ENCODE data around the gene DCUN1D2.

DCUN1D2 gene

GRCh38 chr13:113422807-113423519 is 67.5 kb downstream of the DCUN1D2 start:
- DNase-seq (ENCODE audit: low read depth in 3 of 3), result no peak

DNA sequence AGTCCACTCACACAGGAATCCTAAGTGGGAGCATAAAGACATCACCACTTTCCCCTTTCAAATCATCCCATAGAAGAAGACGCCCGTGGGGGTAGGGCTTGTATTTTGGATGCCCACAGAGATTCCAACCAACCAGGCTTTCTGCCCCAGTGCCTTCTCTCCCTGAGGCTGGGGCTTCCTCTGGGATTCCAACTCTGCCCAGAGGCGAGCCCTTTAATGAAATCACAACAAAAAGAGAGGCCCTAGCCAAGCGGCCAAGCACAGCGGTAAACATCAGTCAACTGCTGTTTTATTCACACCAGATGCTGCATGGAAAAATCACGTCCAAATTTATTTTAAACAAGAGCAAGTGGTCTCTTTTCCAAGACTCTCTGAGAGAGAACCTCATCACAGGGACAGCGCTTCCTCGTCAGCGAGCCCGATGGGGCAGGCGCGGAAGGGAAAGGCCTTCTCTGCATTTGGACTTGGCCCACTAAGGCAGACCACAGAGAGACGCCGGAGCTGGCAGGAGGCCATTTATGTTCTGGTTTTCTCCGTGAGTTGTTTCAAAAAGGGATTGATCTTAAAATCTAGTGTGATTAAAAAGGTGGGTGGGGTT is 68.7 kb downstream of the DCUN1D2 start:
- no peak for DNase-seq (ENCODE audit: low read depth in 3 of 3)

DNA sequence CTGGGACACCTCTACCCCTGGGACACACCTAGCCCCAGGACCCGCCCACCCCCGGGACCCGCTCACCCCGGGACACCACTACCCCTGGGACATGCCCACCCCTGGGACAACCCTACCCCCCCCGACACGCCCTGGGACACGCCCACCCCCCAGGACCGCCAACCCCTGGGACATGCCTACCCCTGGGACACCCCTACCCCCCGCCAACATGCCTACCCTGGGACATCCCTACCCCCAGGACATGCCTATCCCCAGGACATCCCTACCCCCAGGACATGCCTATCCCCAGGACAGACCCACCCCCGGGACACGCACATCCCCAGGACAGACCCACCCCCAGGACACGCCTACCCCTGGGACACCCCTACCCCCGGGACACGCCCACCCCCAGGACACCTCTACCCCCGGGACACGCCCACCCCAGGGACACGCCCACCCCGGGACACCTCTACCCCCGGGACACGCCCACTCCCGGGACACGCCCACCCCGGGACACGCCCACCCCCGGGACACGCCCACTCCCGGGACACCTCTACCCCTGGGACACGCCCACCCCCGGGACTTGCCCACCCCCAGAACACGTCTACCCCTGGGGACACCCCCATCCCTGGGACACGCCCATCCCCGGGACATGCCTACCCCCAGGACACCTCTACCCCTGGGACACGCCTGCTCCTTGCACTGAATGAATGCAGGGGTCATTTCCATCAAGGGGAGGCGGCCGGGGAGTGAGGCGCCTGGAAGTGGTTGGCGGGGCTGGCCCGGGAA is 69.5 kb downstream of the DCUN1D2 start:
- DNase-seq (ENCODE audit: low read depth in 3 of 3), result no peak

GRCh38 chr13:113420232-113420631 is 70.3 kb downstream of the DCUN1D2 start:
- DNase-seq (ENCODE audit: low read depth in 3 of 3), result no peak

GRCh38 chr13:113419531-113420193 is 70.8 kb downstream of the DCUN1D2 start:
- no peak for DNase-seq (ENCODE audit: low read depth in 3 of 3)

GRCh38 chr13:113418722-113419049 is 71.8 kb downstream of the DCUN1D2 start:
- DNase-seq (ENCODE audit: low read depth in 3 of 3), result no peak

DNA sequence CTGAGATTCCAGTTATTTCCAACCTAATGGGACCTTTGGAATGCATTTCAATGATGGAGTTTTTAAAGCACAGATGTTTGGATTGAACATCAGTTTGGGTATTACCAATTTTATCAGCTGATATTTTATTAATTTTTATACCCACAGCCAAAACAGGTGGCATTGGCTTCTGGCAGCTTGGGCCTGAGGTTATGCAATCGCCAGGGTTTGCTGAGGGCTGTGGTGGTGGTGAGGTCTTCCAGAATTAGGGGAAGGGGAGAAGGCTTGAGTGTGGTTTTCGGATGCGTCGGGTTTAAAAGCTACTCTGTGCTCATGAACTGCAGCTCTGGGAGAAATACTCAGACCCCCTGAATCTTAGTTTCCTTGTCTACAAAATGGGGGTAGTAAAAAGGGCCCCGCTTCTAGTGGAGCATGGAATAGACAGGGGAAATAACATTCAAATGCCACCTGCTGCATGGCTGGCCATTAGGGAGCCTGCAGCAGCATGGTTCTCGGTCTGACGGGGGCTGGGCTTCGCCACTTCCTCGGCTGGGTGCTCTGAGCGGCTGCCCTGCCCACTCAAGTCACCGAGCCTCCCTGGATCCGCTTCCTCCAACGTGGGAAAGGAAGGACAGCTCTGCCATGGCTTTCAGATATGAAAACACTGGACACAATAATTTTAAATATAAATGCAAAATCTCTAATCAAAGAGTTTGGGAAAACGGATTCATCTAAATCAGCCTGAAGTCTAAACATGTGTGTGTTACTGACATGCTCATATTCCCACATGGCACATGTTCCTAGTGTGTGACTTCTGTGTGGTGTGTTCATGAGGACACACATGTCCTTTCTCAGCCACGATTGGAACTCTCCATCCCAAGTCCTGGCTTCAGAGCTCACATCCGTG is 72.4 kb downstream of the DCUN1D2 start:
- DNase-seq (ENCODE audit: low read depth in 3 of 3), result no peak

DNA sequence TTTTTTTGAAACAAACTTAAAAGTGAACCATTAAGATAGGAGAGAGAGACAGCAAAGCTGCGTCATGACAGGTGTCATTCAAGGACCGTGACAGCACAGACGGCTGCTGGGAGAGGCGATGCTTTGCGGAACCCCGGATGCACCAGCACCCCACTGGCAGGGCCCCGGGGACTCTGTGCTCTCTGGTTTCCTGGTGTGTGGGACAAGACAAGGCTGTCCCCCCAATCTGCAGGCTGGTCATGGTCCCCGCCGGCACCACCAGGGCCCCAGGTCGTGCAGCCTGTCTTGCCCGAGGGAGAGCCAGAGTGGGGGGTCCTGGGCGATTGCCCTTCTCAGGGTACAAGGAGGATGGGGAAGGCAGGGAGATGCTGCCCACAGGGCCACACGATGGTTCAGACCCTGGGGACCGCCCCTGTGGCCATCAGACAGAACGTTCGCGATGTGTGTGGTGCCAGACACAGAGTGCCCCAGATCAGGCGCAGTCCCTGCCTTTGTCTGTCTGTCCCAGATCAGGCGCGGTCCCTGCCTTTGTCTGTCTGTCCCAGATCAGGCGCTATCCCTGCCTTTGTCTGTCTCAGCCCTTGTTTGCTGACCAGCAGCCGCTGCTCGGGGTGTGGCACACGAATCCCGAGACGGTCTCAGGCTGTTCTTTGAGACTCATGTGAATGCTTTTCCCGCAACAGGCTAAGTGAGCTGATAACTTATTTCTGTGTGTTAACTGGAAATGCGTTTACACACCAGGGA is 73.3 kb downstream of the DCUN1D2 start:
- no peak for DNase-seq (ENCODE audit: low read depth in 3 of 3)

DNA sequence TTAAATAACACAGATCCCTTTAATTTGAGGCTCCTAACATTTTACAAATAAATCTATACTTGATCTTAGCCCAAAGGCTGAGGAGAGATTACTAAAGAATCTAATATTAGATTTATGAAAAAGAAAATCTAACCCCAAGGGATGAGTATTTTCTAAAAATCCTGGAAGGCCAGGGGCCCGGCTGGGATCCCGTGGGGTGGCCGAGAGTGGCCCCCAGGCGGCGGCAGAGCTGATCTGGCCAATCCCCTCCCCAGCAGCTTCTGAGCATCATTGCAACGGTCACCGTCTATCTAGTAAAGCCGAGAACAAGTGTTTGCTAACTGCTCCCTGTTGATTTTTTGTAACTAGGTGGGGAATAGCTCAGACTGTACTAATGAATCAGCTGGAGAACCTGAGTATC is 74.7 kb downstream of the DCUN1D2 start:
- DNase-seq (ENCODE audit: low read depth in 3 of 3), result no peak

- no peak for DNase-seq (ENCODE audit: low read depth in 3 of 3)
Observed at GRCh38 chr13:113415032-113415431, 75.5 kb downstream of the DCUN1D2 start.

DNA sequence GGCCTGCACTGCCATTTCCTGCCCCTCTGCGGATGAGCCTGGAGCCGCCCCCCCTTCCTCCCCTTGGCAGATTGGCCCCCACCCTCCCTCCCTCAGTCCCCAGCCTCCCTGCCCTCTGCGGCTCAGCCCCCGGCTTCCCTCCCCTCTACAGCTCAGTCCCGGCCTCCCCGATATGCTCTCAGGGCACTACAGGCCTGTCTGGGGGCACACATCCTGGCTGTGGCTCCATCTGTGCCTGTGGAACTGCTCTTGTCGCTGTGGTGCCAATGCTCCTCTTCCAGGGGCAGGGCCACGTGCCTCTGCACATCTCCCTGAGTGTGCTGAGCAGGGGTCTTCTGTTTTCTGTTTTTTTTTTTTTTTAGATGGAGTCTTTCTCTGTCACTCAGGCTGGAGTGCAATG is 76.2 kb downstream of the DCUN1D2 start:
- no peak for DNase-seq (ENCODE audit: low read depth in 3 of 3)

DNA sequence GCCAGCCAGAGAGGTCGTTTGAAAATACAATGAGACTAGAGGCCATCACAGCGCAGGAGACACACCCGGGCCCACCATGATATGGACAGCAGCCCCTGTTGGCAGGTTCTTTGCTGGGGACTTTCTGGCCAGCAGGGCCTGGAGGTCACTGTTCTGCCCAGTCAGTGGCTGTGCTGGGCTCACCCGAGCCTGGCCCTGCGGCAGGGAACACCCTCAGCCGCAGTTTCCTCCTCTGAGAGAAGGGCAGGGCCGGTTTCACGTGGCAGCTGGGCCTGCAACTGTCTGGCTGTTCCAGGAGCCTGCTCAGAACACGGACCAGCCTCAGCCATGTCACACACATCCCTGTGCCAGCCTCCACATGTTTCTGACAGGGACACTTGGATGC is 76.6 kb downstream of the DCUN1D2 start:
- no peak for DNase-seq (ENCODE audit: low read depth in 3 of 3)

DNA sequence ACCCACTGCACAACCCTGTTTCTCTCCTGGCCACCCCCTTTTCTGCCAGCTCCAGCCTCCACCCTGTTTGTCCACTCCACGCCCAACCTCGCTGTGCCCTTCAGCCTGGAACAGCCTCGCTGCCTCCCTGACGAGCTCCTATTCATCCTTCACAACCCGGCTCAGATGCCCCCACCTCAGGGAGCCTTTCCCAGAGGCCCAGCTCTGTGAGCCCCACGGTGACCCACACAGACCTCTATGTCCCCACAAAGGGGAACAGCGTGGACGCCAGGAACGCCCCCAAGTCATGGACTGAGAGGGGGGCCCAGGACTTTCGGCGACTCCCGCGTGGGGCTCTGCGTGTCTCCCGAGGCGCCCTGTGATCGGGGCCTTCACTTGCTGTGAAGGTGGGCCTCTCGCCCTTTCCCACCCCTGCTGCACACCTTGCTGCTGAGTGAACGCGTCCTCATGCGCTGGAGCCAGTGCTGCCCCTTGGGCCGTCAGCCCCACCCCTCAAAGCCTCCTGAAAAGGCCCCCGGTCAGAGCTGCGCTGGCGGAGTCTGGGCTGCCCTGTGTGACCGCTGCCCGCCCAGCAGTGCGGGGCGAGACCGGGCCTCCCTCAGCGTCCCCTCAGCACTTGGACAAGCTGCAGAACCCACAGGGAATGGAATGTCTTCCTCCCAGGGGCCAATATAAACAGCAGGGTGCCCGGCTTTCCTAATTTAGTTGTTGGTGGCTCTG is 77.2 kb downstream of the DCUN1D2 start:
- DNase-seq (ENCODE audit: low read depth in 3 of 3), result no peak

DNA sequence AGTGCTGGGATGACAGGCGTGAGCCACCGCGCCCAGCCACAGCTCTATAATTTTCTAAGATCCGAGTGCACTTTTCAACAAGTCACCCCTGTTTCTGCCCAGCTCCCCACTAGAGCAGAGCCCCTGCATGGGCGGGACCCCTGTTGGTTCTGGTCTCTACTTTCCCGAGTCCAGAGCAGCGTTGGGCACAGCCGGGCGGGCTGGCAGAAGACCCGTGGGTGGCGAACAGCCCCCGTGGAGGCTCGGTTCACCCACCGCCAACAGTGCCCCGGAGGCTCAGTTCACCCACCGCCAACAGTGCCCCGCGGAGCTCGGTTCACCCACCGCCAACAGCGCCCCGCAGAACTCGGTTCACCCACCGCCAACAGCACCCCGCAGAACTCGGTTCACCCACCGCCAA is 78.1 kb downstream of the DCUN1D2 start:
- no peak for DNase-seq (ENCODE audit: low read depth in 3 of 3)

DNA sequence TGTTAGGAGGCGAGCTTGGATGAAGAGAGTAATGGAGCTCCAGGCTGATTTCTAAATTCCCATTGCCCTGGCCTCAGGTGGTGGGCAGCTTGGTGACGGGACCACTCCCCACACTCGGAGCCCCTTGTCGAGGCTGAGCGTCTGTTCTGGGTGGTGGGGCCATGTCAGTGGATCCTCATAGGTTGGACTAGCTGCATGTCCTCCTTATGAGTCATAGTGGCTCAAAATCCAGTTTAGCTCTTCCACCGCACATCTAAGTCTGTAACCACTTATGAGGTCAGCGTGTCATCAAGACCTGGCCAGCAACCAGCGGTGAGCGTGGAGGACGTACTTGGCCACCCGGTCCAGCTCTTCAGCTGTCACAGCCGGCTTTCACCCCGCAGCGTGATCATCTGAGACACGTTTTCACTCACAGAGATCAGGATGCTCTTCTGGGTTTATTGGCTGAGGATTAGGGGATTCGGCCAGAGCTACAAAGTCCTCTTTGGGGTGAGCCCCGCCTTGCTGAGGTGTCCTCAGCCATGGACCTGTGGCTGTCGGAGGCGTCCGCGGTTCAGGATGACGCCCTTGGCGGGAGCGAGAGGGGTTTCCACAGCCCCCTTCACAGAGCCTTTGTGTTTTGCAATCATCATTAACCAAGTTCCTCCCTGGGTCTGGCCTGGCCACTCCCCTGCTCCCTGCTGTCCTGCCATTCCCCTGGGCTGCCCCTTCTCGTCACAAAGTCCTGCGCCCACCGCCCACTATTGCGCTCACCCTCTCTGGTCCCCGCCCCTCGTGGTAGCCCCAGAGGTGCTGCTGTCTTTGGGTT is 79.1 kb downstream of the DCUN1D2 start:
- DNase-seq (ENCODE audit: low read depth in 3 of 3), result no peak

- no peak for DNase-seq (ENCODE audit: low read depth in 3 of 3)
Observed at GRCh38 chr13:113410472-113411201, 79.9 kb downstream of the DCUN1D2 start.

DNA sequence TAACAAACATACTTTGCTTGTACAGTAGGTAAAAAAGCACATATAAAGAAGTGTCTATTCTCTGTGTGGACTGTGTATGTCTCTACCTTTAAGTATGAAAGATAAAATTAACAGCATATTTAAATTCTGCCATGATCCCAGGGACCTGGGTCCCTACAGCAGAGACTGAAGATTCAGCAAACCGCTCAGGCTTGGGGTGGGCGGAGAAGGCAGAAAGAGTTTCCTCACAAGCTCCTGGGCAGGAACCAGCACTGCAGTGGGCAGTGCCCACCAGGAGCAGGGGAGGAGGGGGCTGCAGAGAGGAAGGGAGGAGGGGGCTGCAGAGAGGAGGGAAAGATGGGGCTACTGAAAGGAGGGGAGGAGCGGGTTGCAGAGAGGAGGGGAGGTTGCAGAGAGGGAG is 81.9 kb downstream of the DCUN1D2 start:
- DNase-seq (ENCODE audit: low read depth in 3 of 3), result no peak

DNA sequence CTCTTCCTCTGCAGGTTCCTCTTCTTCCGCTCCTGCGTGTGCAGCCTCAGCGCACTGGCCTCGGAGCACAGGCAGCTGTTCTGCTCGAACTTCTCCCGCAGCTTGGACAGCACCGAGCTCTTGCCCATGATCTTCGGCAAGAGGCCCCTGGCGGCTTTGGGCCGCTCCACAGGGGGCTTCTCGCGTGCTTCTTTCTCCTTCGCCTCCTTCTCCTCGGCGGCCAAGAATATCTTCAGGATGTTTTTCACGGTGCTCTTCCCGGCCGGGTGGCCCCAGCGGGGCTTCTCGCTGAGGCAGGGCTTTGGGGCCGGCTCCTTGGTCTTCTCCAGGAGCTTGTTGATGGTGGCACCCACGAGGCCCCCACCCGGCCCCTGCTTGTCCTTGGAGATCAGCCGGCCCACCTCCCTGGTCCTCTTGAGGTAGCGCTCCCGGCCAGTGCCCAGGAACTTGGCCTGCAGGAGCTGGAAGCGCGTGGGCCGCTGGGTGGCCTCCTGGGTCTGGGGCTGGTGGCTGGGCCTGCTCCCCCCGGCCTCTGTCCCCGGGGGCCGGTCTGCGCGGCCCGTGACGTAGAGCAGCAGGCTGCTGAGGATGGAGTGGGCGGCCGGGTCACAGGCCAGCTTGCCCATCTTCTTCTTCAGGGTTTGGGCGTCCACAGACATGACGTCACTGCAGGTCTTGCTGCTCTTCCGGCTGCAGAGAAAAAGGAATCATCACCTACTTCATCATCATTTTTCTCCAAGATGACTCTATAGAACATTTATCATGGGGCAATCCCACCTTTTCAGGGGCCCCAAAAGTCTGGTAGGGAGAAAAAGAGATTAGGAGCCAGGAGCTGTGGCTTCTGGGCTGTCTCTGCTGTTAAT is 82.7 kb downstream of the DCUN1D2 start:
- DNase-seq (ENCODE audit: low read depth in 3 of 3), result no peak
